Thyroid gland (tissue), 4 donors: ENCODE results near the gene FNDC3B. TPM values are rescaled to one million over a fixed set of nuclear protein-coding genes. Genes with fewer than 3 reads are reported as not detected.

ENCODE experiments used
- DNase-seq, 2 donors: peaks; one replicate each; pipeline ENCODE4 v3.0.0-alpha.2; 2019
- H3K27ac ChIP-seq, 3 donors: fragments of 200-600 bp; sonication (generic); 1 replicate in 2 of 3; 2 replicates in 1 of 3; pipeline ENCODE4 v1.5.1; 2016 to 2019; ENCODE audit warnings: mild to moderate bottlenecking in 1 of 3, moderate library complexity in 1 of 3
- H3K27me3 ChIP-seq: fragments of 200-600 bp; sonication (generic); one replicate; pipeline ENCODE4 v1.5.1; 2019
- H3K36me3 ChIP-seq, 2 donors: fragments of 200-600 bp; sonication (generic); one replicate each; pipeline ENCODE4 v1.5.1; 2016 to 2019
- H3K4me1 ChIP-seq, 2 donors: fragments of 200-600 bp; sonication (generic); one replicate each; pipeline ENCODE4 v1.5.1; 2017 to 2019
- H3K4me3 ChIP-seq, 3 donors: fragments of 200-600 bp; sonication (generic); replicated peaks in 1 of 3; 1 replicate in 2 of 3; 2 replicates in 1 of 3; pipeline ENCODE4 v1.5.1; 2016; ENCODE audit warnings: mild to moderate bottlenecking in 1 of 3
- H3K9me3 ChIP-seq: fragments of 200-600 bp; sonication (generic); one replicate; pipeline ENCODE4 v1.5.1; 2017
- POLR2A ChIP-seq, 2 donors: fragments of 450-650 bp; IDR thresholded peaks; one replicate each; pipeline ENCODE4 v1.6.1; 2017; ENCODE audit warnings: antibody characterized with exemption in 2 of 2, mild to moderate bottlenecking in 2 of 2, moderate library complexity in 1 of 2
- WGBS, 2 donors: methylation state at CpG; one replicate each; pipeline ENCODE4 v1.1.5; 2017; 5-methylcytosine and 5-hydroxymethylcytosine counted together
- intact Hi-C: fragments of 100-400 bp; cut with DNase I; formaldehyde crosslinking; loops from one replicate; pipeline ENCODE4 v1.15.1; 2023
- total RNA-seq, 4 donors: library from RNA; depleted of rRNA; stranded (reverse); fragments of >200 nt; gene quantifications; one replicate each; pipeline ENCODE4 v1.2.3, GENCODE V29; 2016
- TF ChIP-seq, protein P1 (sequence below), 6 experiments: fragments of 200-600 bp in 3 of 6; fragments of 450-650 bp in 3 of 6; sonication (generic) in 3 of 6; IDR thresholded peaks; one replicate each; pipeline ENCODE4 v1.5.1; 2016 to 2019; ENCODE audit warnings: antibody characterized with exemption in 6 of 6, mild to moderate bottlenecking in 2 of 6, inconsistent platforms in 1 of 6, moderate library complexity in 1 of 6

The FNDC3B gene
- total RNA-seq, 4 donors from 2014 or later, result 118 to 172 (median 146) TPM

DNA sequence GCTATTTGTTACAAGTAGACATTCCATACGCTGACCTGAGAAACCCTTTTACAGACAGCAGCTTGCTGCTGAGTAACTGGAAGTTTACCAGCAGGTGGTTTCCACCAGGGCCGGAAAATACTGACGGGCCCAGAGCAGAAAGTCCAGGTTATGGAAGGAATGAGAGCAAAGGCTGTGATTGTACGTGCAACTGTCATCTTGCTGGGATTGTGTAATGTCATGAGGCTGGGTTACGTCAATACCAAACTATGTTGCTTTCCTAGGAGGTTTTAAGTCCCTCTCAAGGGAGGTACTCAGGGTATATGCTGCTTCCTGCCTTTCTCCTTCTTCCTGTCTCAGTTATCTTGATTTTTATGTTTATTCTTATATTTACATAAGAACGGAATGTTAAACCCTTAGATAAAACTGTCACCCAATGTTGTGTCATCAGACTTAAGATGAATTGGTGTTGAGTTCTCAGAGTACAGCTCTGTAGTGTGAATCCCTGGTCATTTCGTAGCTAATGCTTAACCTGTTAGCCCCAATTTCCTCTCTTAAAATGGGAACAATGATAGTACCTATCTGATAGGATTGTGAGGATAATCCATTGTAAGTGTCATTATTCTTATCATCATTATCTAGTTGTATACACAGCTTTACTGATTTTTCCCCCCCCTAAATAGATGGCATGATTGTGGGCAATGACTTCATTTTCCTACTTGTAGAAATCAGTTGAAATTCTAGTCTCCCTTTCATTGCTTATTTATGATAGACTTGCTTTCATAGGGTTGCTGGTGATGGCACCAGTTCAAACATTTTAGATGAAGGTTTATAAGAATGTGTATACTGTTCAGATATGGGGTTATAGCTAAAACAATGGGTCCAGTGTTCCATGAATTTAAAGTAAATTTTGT, 101.4 kb downstream of the FNDC3B start:
- peak; percentile 22 to 41 for DNase-seq
- Histone ChIP-seq H3K36me3 (no peaks in the 10 kb centered on the region), H3K27me3 (no peaks in the 10 kb centered on the region), H3K9me3 (no peaks in the 10 kb centered on the region), H3K27ac (peak overlapping the region; percentile 33 to 71 (median 68)), H3K4me3 (no peak overlapping the region), H3K4me1 (peaks cover 68 to 85% of the 10 kb centered on the region in 2 donors)
- 45 to 52% methylated on average over 7 of the region's 7 CpGs for WGBS, 2 donors
- TF ChIP-seq POLR2A (IDR thresholded peaks at IDR 0.05), result no peak
- TF ChIP-seq, protein P1, sequence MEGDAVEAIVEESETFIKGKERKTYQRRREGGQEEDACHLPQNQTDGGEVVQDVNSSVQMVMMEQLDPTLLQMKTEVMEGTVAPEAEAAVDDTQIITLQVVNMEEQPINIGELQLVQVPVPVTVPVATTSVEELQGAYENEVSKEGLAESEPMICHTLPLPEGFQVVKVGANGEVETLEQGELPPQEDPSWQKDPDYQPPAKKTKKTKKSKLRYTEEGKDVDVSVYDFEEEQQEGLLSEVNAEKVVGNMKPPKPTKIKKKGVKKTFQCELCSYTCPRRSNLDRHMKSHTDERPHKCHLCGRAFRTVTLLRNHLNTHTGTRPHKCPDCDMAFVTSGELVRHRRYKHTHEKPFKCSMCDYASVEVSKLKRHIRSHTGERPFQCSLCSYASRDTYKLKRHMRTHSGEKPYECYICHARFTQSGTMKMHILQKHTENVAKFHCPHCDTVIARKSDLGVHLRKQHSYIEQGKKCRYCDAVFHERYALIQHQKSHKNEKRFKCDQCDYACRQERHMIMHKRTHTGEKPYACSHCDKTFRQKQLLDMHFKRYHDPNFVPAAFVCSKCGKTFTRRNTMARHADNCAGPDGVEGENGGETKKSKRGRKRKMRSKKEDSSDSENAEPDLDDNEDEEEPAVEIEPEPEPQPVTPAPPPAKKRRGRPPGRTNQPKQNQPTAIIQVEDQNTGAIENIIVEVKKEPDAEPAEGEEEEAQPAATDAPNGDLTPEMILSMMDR (IDR thresholded peaks at IDR 0.05), result no peak
- intact Hi-C loops, result no loop called here

DNA sequence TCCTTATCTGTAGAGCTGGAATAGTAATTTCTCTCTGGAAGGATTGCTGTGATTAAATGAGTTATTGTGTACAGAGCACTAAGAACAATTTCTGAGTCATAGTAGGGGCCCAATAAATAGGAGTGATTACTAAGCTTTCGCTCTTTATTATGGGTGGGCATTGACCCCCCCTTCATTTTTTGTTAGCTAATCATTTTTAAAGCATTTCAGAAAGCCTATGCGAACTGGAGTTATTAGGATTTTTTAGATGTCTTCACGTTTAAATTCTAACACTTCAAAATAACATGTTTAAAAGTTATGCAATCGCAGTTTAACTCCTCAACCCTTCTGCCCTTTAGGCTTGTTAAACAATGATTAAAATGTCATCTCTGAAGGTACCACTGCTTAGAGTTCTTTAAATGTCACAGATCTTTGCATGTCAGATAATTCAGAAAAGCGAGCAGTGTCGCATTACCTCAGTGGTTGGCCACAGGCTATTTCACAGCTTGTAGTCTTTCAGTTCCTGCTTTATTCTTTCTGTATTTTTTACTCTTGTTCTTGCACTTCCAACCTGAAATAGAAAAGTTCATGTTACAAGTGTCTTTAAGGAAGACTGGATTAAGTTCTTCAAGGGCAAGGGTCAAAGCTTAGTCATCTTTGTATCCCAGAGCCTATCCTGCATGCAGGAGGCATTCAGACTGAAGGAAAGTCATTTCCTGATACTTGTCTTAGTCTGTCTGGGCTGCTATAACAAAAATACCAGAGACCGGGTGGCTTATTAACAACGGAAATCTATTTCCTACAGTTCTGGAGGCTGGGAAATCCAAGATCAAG, 102.9 kb downstream of the FNDC3B start:
- no peak overlapping the region for H3K4me3 ChIP-seq
- intact Hi-C loops, result no loop called here
- no peak for TF ChIP-seq POLR2A (IDR thresholded peaks at IDR 0.05)
- TF ChIP-seq, protein P1 (IDR thresholded peaks at IDR 0.05), result no peak
- 85 to 91% methylated on average over 8 of the region's 8 CpGs for WGBS, 2 donors
- H3K27ac ChIP-seq, result peak overlapping the region in 1 of 3 donors; percentile 12
- H3K27me3 ChIP-seq, result no peaks in the 10 kb centered on the region
- no peaks in the 10 kb centered on the region for H3K36me3 ChIP-seq
- DNase-seq, result no peak
- peaks cover 58 to 71% of the 10 kb centered on the region in 2 donors for H3K4me1 ChIP-seq
- no peaks in the 10 kb centered on the region for H3K9me3 ChIP-seq

DNA sequence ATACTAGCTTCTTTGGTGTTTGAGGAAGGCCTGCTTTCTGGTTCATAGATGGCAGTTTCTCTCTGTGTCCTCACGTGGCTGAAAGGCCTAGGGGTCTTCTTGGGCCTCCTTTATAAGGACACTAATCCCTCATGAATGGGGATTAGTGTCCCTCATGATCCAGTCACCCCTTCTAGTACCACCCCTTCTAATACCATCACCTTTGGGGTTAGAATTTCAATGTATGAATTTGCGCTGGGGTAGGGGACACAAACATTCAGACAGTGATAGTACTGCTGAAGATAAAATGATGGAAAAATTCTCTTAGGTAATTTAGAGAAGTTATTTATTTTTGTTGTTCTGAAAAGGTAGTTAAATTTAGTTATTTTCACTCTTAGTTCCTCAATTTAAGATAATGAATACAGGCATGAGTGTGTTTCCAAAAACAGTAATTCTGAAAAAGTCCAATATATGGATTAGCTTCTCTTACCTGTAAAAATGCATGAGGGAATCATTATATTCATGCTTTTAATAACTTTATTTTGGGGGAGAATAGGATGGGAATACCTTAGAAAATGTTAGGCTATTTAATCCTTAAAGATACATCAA, 103.6 kb downstream of the FNDC3B start:
- intact Hi-C loops, result no loop called here
- Histone ChIP-seq H3K9me3 (no peaks in the 10 kb centered on the region), H3K27me3 (no peaks in the 10 kb centered on the region), H3K27ac (peak overlapping the region in 1 of 3 donors; percentile 12), H3K4me1 (peaks cover 51 to 64% of the 10 kb centered on the region in 2 donors), H3K36me3 (no peaks in the 10 kb centered on the region), H3K4me3 (no peak overlapping the region)
- no peak for DNase-seq
- 93 to 96% methylated on average over 2 of the region's 2 CpGs for WGBS, 2 donors
- TF ChIP-seq, protein P1 (IDR thresholded peaks at IDR 0.05), result no peak
- TF ChIP-seq POLR2A (IDR thresholded peaks at IDR 0.05), result no peak

DNA sequence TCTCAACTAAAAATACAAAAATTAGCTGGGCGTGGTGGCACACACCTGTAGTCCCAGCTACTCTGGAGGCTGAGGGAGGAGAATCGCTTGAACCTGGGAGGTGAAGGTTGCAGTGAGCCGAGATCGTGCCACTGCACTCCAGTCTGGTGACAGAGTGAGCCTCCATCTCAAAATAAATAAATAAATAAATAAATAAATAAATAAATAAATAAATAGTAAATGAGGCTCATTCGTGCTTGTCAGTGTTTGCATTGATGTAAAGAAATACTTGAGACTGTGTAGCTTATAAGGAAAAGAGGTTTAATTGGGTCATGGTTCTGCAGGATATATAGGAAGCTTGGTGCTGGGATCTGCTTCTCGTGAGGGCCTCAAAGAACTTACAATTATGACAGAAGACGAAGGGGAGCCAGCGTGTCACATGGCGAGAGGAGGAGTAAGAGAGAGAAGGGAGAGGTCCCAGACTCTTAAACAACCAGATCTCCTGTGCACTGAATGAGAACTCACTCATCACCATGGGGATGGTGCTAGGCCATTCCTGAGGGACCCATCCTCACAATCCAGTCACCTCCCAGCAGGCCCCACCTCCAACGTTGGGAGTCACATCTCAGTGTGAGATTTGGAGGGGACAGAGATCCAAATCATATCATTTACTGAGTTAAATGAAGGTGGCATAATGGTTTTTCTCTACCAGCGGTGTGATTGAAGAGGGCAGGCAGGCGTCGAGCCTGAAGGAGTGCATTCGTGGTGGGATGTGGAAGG, 104.5 kb downstream of the FNDC3B start:
- H3K4me3 ChIP-seq, result no peak overlapping the region
- H3K36me3 ChIP-seq, result no peaks in the 10 kb centered on the region
- H3K4me1 ChIP-seq, result peaks cover 50 to 54% of the 10 kb centered on the region in 2 donors
- no peaks in the 10 kb centered on the region for H3K27me3 ChIP-seq
- intact Hi-C loops, result no loop called here
- H3K27ac ChIP-seq, result peak overlapping the region in 1 of 3 donors; percentile 34
- H3K9me3 ChIP-seq, result no peaks in the 10 kb centered on the region
- WGBS, 2 donors, result 88 to 91% methylated on average over 14 of the region's 14 CpGs
- DNase-seq, result no peak
- TF ChIP-seq, protein P1 (IDR thresholded peaks at IDR 0.05), result no peak
- no peak for TF ChIP-seq POLR2A (IDR thresholded peaks at IDR 0.05)
